ENCODE data around the gene DAZAP1. TPM values are rescaled to one million over a fixed set of nuclear protein-coding genes. Genes with fewer than 3 reads are reported as not detected.

DAZAP1 gene
- total RNA-seq, 1 experiment from 2014 or later = 151 TPM

DNA sequence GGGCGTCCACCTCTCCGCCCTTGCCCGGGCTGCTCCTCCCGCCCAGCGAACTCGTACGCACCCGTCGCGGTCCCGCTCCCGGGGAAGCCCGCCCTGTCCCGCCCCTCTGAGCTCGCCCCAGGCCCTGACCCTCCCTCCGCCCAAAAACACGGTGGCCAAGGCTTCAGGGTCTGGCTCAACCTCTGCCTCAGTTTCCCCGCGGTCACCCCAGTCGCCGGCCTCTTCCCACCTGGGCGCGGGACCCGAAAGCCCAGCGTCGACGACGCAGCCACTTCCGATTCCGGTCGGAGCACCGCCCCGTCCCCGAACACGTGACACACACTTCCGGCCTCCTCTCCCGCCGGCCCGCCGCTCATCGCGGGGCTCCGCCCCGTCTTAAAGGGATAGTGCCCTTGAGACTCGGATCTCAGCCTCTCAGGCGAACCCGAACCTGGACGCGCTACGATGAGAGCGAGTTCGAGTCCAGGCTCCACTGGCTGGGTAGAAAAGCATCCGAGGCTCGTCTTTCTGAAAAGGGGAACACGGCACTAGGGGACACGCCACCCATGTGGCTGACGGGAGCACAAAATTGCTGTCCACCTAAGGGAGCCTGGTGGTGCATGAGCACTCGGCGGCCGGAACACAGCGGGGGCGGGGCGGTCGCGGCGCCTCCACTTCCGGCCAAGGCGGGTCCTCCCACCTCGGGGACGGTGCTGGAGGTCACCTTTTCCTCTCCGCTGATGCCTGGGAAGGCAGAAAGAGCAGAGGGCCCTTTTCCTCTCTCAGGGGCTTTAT, 71.7 kb downstream of the DAZAP1 start, which contains the start of gene C19orf25:
Gene C19orf25 (minus strand): TSS at position 282 of the 774 bp plus-strand sequence. CDS start 312 bp downstream, outside the sequence.
- BruUV-seq (replicated peaks) = no TSS peak
- CTCF ChIA-PET = no interaction called here
- intact Hi-C loops (cut with micrococcal nuclease; ENCODE audit: unreplicated experiment) = no loop called here
- H3K4me3 Mint-ChIP-seq (ENCODE audit: low read depth, unreplicated experiment) = peak within 1 kb of the TSS; percentile 91
- DNase-seq = peak; percentile 89
- TF ChIP-seq, protein P1, sequence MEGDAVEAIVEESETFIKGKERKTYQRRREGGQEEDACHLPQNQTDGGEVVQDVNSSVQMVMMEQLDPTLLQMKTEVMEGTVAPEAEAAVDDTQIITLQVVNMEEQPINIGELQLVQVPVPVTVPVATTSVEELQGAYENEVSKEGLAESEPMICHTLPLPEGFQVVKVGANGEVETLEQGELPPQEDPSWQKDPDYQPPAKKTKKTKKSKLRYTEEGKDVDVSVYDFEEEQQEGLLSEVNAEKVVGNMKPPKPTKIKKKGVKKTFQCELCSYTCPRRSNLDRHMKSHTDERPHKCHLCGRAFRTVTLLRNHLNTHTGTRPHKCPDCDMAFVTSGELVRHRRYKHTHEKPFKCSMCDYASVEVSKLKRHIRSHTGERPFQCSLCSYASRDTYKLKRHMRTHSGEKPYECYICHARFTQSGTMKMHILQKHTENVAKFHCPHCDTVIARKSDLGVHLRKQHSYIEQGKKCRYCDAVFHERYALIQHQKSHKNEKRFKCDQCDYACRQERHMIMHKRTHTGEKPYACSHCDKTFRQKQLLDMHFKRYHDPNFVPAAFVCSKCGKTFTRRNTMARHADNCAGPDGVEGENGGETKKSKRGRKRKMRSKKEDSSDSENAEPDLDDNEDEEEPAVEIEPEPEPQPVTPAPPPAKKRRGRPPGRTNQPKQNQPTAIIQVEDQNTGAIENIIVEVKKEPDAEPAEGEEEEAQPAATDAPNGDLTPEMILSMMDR (IDR thresholded peaks at IDR 0.05; ENCODE audit: unreplicated experiment) = no peak
- no peaks in the 10 kb centered on the region for H3K4me1 Mint-ChIP-seq (ENCODE audit: low read depth, unreplicated experiment)
- peaks cover 27% of the 10 kb centered on the region for H3K36me3 Mint-ChIP-seq (ENCODE audit: insufficient read depth, unreplicated experiment)
- peak within 1 kb of the TSS; percentile 74 for H3K27ac Mint-ChIP-seq (ENCODE audit: unreplicated experiment)
- no peaks in the 10 kb centered on the region for H3K9me3 Mint-ChIP-seq (ENCODE audit: low read depth, unreplicated experiment)
- peaks cover 15% of the 10 kb centered on the region for H3K27me3 Mint-ChIP-seq (ENCODE audit: unreplicated experiment)

DNA sequence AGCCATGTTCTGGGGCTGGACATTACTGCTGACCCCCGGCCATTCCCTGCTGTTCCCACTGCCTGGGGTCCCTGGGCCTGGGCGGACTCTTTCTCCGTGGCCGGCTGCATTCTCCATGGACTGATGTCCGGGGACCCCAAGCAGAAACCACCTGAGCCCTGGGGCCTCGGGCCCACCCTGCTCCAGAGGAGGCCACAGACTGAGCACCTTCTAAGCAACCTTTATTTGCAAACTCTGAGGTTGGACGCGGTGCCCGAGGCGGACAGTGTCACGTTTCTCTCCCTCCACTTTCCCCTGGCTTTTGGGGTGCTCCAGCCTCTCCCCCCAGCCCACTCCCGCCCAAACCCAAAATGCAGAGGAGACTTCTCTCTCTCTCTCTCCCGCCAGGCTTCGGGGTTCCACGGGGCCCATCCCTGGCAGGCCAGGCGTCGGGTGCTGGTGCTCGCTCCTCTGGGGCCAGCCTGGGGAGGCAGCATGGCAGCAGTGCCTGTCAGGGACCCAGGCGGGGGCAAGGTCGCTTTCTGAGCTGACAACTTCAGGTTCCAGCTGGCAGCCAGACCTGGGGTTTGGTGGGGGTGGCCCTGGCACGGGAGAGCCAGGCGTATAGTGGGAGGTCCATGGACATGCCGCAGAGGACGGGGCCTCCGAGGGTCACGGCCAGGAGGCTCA, 74.0 kb downstream of the DAZAP1 start:
- CTCF ChIA-PET = no interaction called here
- no peak for DNase-seq
- no TSS peak for BruUV-seq (replicated peaks)
- TF ChIP-seq, protein P1 (IDR thresholded peaks at IDR 0.05; ENCODE audit: unreplicated experiment) = no peak
- Mint-ChIP-seq H3K27ac (ENCODE audit: unreplicated experiment) (no peak overlapping the region), H3K4me1 (ENCODE audit: low read depth, unreplicated experiment) (no peaks in the 10 kb centered on the region), H3K36me3 (ENCODE audit: insufficient read depth, unreplicated experiment) (peaks cover 27% of the 10 kb centered on the region), H3K4me3 (ENCODE audit: low read depth, unreplicated experiment) (no peak overlapping the region), H3K27me3 (ENCODE audit: unreplicated experiment) (peaks cover 15% of the 10 kb centered on the region), H3K9me3 (ENCODE audit: low read depth, unreplicated experiment) (no peaks in the 10 kb centered on the region)
- intact Hi-C loops (cut with micrococcal nuclease; ENCODE audit: unreplicated experiment) = no loop called here

DNA sequence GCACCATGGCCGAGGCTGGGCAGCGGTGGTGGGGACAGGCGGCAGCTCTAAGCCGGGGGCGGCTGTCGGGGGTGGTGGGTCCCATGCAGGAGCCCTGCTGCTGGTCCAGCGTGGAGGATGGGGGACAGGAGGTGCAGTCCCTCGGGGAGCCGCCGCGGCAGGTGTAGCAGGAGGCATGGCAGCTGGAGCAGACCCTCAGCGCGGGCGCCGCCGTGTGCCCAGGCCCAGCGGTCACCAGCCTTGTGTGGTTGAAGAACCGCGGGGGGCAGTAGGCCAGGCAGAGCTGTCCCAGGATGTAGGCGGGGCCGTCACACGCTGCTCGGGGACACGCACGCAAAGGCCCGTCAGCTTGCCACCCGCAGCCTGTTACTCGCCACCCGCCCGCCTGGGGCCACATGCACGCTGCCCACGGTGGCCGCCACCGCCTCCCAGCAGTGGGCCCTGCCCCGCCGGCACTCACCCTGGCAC, 74.5 kb downstream of the DAZAP1 start:
- intact Hi-C loops (cut with micrococcal nuclease; ENCODE audit: unreplicated experiment) = no loop called here
- TF ChIP-seq, protein P1 (IDR thresholded peaks at IDR 0.05; ENCODE audit: unreplicated experiment) = no peak
- no TSS peak for BruUV-seq (replicated peaks)
- no peak for DNase-seq
- H3K27ac Mint-ChIP-seq (ENCODE audit: unreplicated experiment) = no peak overlapping the region
- peaks cover 26% of the 10 kb centered on the region for H3K36me3 Mint-ChIP-seq (ENCODE audit: insufficient read depth, unreplicated experiment)
- no peak overlapping the region for H3K4me3 Mint-ChIP-seq (ENCODE audit: low read depth, unreplicated experiment)
- H3K9me3 Mint-ChIP-seq (ENCODE audit: low read depth, unreplicated experiment) = no peaks in the 10 kb centered on the region
- peaks cover 15% of the 10 kb centered on the region for H3K27me3 Mint-ChIP-seq (ENCODE audit: unreplicated experiment)
- CTCF ChIA-PET = no interaction called here
- H3K4me1 Mint-ChIP-seq (ENCODE audit: low read depth, unreplicated experiment) = no peaks in the 10 kb centered on the region

DNA sequence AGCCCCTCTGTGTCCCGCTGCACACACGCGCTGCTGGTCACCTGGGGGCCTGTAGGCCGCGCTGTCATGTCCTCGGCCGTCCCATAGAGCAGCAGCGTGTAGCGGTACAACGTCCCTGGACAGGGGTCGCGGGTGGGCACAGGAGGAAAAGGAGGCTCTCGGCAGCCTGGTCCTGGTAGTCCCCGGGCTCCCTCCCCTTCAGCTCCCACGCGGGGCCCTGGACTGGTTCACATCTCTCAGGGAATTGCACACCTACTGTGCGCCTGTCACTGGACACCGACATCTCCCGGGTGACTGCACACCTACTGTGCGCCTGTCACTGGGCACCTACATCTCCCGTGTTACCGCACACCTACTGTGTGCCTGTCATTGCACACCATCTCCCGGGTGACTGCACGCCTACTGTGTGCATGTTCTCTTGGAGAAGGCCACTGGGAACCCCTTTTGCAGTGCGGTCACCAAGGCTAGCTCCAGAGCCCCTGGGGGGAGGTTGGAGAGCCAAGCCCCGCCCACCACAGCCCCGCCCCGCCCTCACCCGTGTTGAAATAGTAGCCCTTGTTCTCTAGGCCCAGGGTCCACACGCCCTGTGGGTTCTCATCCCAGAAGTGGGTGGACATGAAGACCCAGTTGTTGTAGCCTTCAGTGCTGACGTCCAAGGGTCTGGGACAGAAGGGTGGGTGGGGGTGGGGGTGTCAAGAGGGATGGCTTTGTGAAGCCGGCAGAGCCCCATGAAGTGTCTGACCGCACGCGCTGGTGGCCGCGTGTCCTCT, 75.2 kb downstream of the DAZAP1 start:
- Mint-ChIP-seq H3K27ac (ENCODE audit: unreplicated experiment) (no peak overlapping the region), H3K4me1 (ENCODE audit: low read depth, unreplicated experiment) (no peaks in the 10 kb centered on the region), H3K27me3 (ENCODE audit: unreplicated experiment) (peaks cover 15% of the 10 kb centered on the region), H3K9me3 (ENCODE audit: low read depth, unreplicated experiment) (no peaks in the 10 kb centered on the region), H3K4me3 (ENCODE audit: low read depth, unreplicated experiment) (no peak overlapping the region), H3K36me3 (ENCODE audit: insufficient read depth, unreplicated experiment) (peaks cover 20% of the 10 kb centered on the region)
- CTCF ChIA-PET = no interaction called here
- TF ChIP-seq, protein P1 (IDR thresholded peaks at IDR 0.05; ENCODE audit: unreplicated experiment) = no peak
- no TSS peak for BruUV-seq (replicated peaks)
- no peak for DNase-seq
- intact Hi-C loops (cut with micrococcal nuclease; ENCODE audit: unreplicated experiment) = no loop called here

Data from Calu3 (cell line).